Spleen (tissue), 7 donors: ENCODE measurements around the gene GNG4.

Experiments
- CTCF ChIP-seq, 11 experiments: fragments of 200-600 bp in 7 of 11; fragments of 450-650 bp in 4 of 11; sonication (generic) in 4 of 11; IDR thresholded peaks in 8 of 11; conservative IDR thresholded peaks in 3 of 11; 1 replicate in 7 of 11; 2 replicates in 4 of 11; pipeline versions ENCODE4 v1.4.0 to v1.8.0; 2016 to 2021; ENCODE audit warnings: antibody characterized with exemption in 11 of 11, inconsistent platforms in 4 of 11, mild to moderate bottlenecking in 1 of 11
- POLR2A ChIP-seq, 3 donors: fragments of 450-650 bp; IDR thresholded peaks; one replicate each; pipeline ENCODE4 v1.5.1; 2017; ENCODE audit warnings: antibody characterized with exemption in 3 of 3, mild to moderate bottlenecking in 1 of 3
- POLR2AphosphoS5 ChIP-seq, 3 donors: sonication (generic); formaldehyde crosslinking; IDR thresholded peaks; one replicate each; pipeline ENCODE4 v1.5.1; 2017; ENCODE audit warnings: antibody characterized with exemption in 3 of 3
- donor health status: DM: no; HTN: no; CAD: no; lungs with moderate emphysema.
- donor health status: DM: no; HTN: no; CAD: no.
- donor health status: DM: no; HTN: no; CAD: no.

DNA sequence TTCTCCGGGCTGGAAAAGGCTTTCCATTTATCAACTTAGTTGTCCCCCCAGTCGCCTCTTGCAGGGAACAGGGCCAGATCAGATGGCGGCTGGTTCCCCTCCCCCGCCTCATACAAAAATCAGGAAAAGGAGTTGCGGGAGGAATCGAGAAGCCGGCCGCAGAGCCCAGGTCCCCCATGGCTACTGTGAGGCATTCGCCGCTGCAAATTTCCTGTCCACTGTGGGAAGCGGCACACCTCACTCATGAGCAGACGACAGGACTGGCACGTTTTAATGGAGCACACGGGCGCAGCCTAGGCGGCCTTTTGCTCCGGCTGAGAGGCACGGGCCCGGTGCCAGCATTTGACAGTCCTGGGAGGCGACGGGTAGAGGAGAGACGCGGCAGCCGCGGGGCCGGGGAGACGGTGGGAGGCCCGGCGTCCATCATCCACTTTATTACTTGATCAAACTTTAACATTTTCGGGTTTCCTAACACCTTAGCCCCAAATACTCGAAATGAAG, 1.1 kb downstream of the GNG4 start:
- TF ChIP-seq CTCF (IDR thresholded peaks at IDR 0.05 in 8 of 11, conservative IDR thresholded peaks at IDR 0.05 in 3 of 11) (no peak), POLR2AphosphoS5 (IDR thresholded peaks at IDR 0.05) (no peak), POLR2A (IDR thresholded peaks at IDR 0.05) (no peak)
